Pons (tissue), 1 donor: ENCODE measurements around the gene ADCY3.
A peak's percentile ranks its signal among the peaks of the same experiment; 100 is the strongest.
"Not testable (repeated sequence)": the region's sequence is repeated elsewhere in the genome, so short reads cannot be mapped to it uniquely, and the experiment has no call there.

ENCODE experiments used
- DNase-seq: peaks from one replicate; pipeline ENCODE4 v3.0.0-alpha.2; 2016; ENCODE audit warnings: low spot score

ADCY3 gene

GRCh38 chr2:24814516-24814915 lies 105.5 kb downstream of the ADCY3 start:
- DNase-seq: no peak

- DNase-seq: peak; percentile 66
Observed at GRCh38 chr2:24813691-24814137, 106.3 kb downstream of the ADCY3 start.

GRCh38 chr2:24809316-24810007 lies 110.6 kb downstream of the ADCY3 start:
- DNase-seq: no peak

GRCh38 chr2:24806661-24807036 lies 113.4 kb downstream of the ADCY3 start:
- DNase-seq: no peak

GRCh38 chr2:24805811-24806660 lies 114.0 kb downstream of the ADCY3 start:
- DNase-seq: not testable (repeated sequence)

GRCh38 chr2:24800487-24800886 lies 119.5 kb downstream of the ADCY3 start:
- not testable (repeated sequence) for DNase-seq

- no peak for DNase-seq
Observed at GRCh38 chr2:24797644-24798043, 122.4 kb downstream of the ADCY3 start.

GRCh38 chr2:24793761-24794435 lies 126.1 kb downstream of the ADCY3 start:
- DNase-seq: no peak

GRCh38 chr2:24792874-24793760 lies 126.9 kb downstream of the ADCY3 start, which contains the start of the genes CENPO and PTRHD1:
TSS of gene CENPO (plus strand) at chr2:24793425. CDS start at chr2:24793920, 495 bp downstream.
TSS of gene PTRHD1 (minus strand) at chr2:24793391. CDS start at chr2:24793377, 14 bp downstream.
- peak; percentile 95 for DNase-seq

GRCh38 chr2:24792542-24792873 lies 127.5 kb downstream of the ADCY3 start:
- DNase-seq: peak; percentile 14

- DNase-seq: no peak
Observed at GRCh38 chr2:24791452-24791851, 128.6 kb downstream of the ADCY3 start.

GRCh38 chr2:24788816-24789215 lies 131.2 kb downstream of the ADCY3 start:
- DNase-seq: no peak

- no peak for DNase-seq
Observed at GRCh38 chr2:24787532-24787931, 132.5 kb downstream of the ADCY3 start.

GRCh38 chr2:24785671-24786321 lies 134.2 kb downstream of the ADCY3 start:
- no peak for DNase-seq

GRCh38 chr2:24783641-24784040 lies 136.4 kb downstream of the ADCY3 start:
- no peak for DNase-seq

- DNase-seq: no peak
Observed at GRCh38 chr2:24779116-24779515, 140.9 kb downstream of the ADCY3 start.

GRCh38 chr2:24774373-24774772 lies 145.7 kb downstream of the ADCY3 start:
- no peak for DNase-seq

- DNase-seq: no peak
Observed at GRCh38 chr2:24771764-24772586, 148.1 kb downstream of the ADCY3 start.

GRCh38 chr2:24771061-24771460 lies 149.0 kb downstream of the ADCY3 start:
- no peak for DNase-seq
